RWPE1 (cell line): Measurements from ENCODE around the gene SPTLC2.

Experiments
- CTCF ChIA-PET: fragments of 350-600 bp; sonication (Branson Sonifier 250); formaldehyde crosslinking; extraction: SDS; loops from one replicate; lab custom pipeline; 2021; lab: Yijun Ruan, JAX
- POLR2A ChIA-PET: fragments of 400-600 bp; formaldehyde crosslinking; extraction: SDS; loops from one replicate; lab custom pipeline; 2020; ENCODE audit warnings: antibody characterized with exemption; ENCODE audit not compliant: low non-redundant PET; lab: Yijun Ruan, JAX
- DNase-seq: peaks from one replicate; pipeline ENCODE4 v3.0.0; 2012; ENCODE audit warnings: low spot score
- H3K27ac ChIP-seq: fragments of 450-650 bp; 2 replicates; pipeline ENCODE4 v1.5.1; 2017
- TF ChIP-seq, protein P1 (sequence below): fragments of 450-650 bp; conservative IDR thresholded peaks from 2 replicates; pipeline ENCODE4 v1.5.1; 2017; ENCODE audit warnings: low read depth, mild to moderate bottlenecking

The SPTLC2 gene

DNA sequence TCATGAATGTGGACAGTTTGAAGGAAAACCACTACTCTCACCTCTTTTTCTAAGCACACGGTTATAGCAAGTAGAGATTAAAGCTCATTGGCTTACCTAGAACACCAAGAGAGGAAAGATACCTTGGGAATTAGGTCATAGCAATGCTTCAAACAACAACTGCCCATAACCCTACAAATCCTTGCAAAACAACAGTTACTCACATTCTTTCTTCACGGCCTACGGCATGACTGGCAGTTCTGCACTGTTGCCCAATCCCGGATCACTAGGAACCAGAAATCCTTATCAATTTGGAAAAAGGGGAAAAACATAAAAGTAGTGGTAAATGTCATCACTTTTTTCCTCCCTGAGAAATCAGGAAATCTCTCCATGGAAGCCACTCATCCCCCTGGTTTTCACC, 108.2 kb downstream of the SPTLC2 start:
- no peak overlapping the region for H3K27ac ChIP-seq
- peak; percentile 75 for DNase-seq
- CTCF ChIA-PET = no interaction called here
- TF ChIP-seq, protein P1, sequence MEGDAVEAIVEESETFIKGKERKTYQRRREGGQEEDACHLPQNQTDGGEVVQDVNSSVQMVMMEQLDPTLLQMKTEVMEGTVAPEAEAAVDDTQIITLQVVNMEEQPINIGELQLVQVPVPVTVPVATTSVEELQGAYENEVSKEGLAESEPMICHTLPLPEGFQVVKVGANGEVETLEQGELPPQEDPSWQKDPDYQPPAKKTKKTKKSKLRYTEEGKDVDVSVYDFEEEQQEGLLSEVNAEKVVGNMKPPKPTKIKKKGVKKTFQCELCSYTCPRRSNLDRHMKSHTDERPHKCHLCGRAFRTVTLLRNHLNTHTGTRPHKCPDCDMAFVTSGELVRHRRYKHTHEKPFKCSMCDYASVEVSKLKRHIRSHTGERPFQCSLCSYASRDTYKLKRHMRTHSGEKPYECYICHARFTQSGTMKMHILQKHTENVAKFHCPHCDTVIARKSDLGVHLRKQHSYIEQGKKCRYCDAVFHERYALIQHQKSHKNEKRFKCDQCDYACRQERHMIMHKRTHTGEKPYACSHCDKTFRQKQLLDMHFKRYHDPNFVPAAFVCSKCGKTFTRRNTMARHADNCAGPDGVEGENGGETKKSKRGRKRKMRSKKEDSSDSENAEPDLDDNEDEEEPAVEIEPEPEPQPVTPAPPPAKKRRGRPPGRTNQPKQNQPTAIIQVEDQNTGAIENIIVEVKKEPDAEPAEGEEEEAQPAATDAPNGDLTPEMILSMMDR = no peak
- POLR2A ChIA-PET = no interaction called here

DNA sequence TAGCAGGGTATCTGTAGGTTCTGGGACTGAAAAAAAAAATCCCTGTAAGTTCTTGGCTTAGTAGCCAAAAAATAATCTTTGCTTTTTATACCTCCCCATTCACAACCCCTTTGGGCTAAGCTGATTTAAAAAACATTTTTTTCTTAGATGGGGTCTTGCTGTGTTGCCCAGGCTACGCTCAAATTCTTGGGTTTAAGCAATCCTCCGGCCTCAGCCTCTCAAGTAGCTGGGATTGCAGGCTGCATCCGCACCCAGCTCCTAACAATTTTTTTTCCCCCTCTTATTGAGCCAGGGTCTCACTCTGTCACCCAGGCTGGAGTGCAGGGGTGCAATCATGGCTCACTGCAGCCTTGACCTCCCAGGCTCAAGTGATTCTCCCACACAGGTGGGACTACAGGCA, 108.7 kb downstream of the SPTLC2 start:
- DNase-seq = no peak
- no peak overlapping the region for H3K27ac ChIP-seq
- POLR2A ChIA-PET = no interaction called here
- CTCF ChIA-PET = interaction anchor here (0.5 to 0.6 kb wide), 2 partner anchors 9 to 11 kb away, joined by 3 read pairs; partner anchors contain the start of gene ISM2
- TF ChIP-seq, protein P1 = no peak

DNA sequence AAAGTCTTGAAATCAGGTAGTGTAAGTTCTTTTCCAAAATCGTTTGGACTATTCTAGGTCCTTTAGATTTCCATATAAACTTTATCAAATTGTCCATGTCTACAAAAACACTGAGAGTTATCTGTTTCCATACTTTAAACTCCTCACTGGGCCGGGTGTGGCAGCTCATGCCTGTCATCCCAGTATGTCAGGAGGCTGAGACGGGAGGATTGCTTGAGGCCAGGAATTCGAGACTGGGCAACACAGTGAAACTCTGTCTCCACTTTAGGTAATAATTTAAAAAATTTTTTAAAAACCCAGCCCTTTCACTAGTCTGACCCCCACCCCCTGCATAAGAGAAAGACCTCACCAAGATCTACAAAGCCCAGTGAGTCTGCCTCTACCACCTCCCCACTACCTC, 111.4 kb downstream of the SPTLC2 start:
- H3K27ac ChIP-seq = no peak overlapping the region
- TF ChIP-seq, protein P1 = no peak
- ChIA-PET CTCF (interaction anchor here (1.2 kb wide), 1 partner anchor 18 kb away, joined by 3 read pairs; no protein-coding TSS in a partner anchor), POLR2A (no interaction called here)
- no peak for DNase-seq

GRCh38 chr14:77503138-77503537, 113.3 kb downstream of the SPTLC2 start:
- H3K27ac ChIP-seq = no peak overlapping the region
- ChIA-PET CTCF (interaction anchor here (0.6 kb wide), 2 partner anchors 42 to 96 kb away, joined by 3 read pairs; no protein-coding TSS in a partner anchor), POLR2A (no interaction called here)
- DNase-seq = no peak
- TF ChIP-seq, protein P1 = no peak

DNA sequence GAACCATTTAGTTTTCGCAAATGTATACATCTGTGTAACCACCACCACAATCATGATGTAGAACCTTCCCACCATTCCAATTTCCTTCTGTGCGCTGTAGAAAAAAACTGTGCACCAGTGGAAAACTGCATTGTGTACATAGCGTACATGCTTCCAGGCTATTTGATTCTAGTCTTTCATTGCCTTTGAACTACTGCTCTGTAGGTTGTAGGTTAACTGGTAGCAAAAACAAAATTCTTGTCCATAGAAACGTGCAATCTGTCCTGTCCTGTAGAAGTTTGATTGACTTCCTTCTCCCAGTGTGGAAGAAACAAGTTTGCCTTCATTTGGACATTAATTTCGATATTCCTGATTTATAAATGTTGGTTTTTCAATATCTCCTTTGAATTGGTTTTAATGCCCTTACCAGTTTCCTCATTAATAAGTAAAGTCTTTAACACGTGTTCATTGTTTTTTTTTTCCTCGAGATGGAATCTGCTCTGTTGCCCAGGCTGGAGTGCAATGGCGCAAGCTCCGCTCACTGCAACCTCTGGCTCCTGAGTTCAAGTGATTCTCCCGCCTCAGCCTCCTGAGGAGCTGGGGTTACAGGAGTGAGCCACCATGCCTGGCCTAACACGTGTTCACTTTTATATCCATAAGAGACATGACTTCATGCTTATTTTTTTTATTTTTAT, 114.2 kb downstream of the SPTLC2 start:
- TF ChIP-seq, protein P1 = no peak
- H3K27ac ChIP-seq = no peak overlapping the region
- ChIA-PET CTCF (interaction anchor here (0.6 kb wide), 1 partner anchor 102 kb away, joined by 4 read pairs; no protein-coding TSS in a partner anchor), POLR2A (no interaction called here)
- DNase-seq = no peak

DNA sequence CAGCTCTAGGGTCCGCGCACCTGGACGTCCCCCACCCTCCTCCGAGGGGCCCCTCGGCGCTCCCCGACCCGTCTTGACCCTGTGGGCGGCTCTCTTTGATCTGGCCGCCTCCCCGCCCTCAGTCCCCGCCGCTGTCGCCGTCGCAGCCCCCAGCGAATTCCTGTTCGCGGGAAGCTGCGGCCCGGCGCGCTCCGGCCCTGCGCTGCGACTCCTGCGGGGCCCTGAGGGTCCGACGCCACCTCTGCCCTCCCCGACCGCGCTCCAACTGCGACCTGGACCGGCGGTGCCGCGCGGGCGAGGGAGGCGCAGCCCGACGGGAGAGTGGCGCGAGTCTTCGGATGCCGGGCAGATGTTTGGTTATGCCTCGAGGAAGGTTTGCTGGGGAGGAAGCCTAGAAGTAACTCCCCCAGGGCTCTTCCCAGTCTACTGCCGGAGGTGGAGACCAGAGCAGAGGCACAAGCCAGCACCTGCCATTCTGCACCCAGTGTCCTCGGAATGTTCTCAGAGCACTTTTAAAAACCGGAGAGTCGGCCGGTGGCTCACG, 117.4 kb downstream of the SPTLC2 start:
- POLR2A ChIA-PET = no interaction called here
- DNase-seq = no peak
- H3K27ac ChIP-seq = no peak overlapping the region

More for the DNA sequence above, 117.4 kb downstream of the SPTLC2 start:
- TF ChIP-seq, protein P1 = no peak
- CTCF ChIA-PET = interaction anchor here (0.6 kb wide), 2 partner anchors 9 to 30 kb away, joined by 3 to 4 read pairs; no protein-coding TSS in a partner anchor
